Retinal pigment epithelial cell (primary cell): ENCODE measurements around the gene WASHC4.

ENCODE experiments used
- DNase-seq: peaks from one replicate; pipeline ENCODE4 v3.0.0-alpha.2; 2010; ENCODE audit warnings: low read depth
- H3K4me3 ChIP-seq: 2 replicates; pipeline ENCODE4 v1.5.1; 2011; ENCODE audit warnings: mild to moderate bottlenecking, low read length, control low read depth, moderate library complexity
- CTCF ChIP-seq: conservative IDR thresholded peaks from 2 replicates; pipeline ENCODE4 v1.5.1; 2011; ENCODE audit warnings: low read depth, low read length, control low read depth, inconsistent platforms

Gene WASHC4

GRCh38 chr12:105106621-105107020 is 910 bp upstream of the WASHC4 start:
- no peak for TF ChIP-seq CTCF
- no peak for DNase-seq
- H3K4me3 ChIP-seq, result peak overlapping the region; percentile 82

GRCh38 chr12:105107171-105107493 is 399 bp upstream of the WASHC4 start:
- peak overlapping the region; percentile 82 for H3K4me3 ChIP-seq
- peak; percentile 10 for TF ChIP-seq CTCF
- no peak for DNase-seq

GRCh38 chr12:105109465-105110212 is 2.1 kb downstream of the WASHC4 start:
- peak overlapping the region; percentile 34 for H3K4me3 ChIP-seq
- no peak for DNase-seq
- no peak for TF ChIP-seq CTCF

- H3K4me3 ChIP-seq, result no peak overlapping the region
Measured at GRCh38 chr12:105110851-105111250, 3.3 kb downstream of the WASHC4 start.

GRCh38 chr12:105113094-105113493 is 5.6 kb downstream of the WASHC4 start:
- H3K4me3 ChIP-seq, result no peak overlapping the region
- no peak for TF ChIP-seq CTCF
- DNase-seq, result no peak

More at GRCh38 chr12:105110851-105111250, 3.3 kb downstream of the WASHC4 start:
- no peak for TF ChIP-seq CTCF
- no peak for DNase-seq

GRCh38 chr12:105116969-105117368 is 9.4 kb downstream of the WASHC4 start:
- TF ChIP-seq CTCF, result no peak
- H3K4me3 ChIP-seq, result no peak overlapping the region
- no peak for DNase-seq

GRCh38 chr12:105120551-105120950 is 13.0 kb downstream of the WASHC4 start:
- TF ChIP-seq CTCF, result no peak
- H3K4me3 ChIP-seq, result no peak overlapping the region
- DNase-seq, result no peak
